CD4-positive, alpha-beta memory T cell (primary cell): ENCODE results near the gene EPN1. TPM values are rescaled to one million over a fixed set of nuclear protein-coding genes. Genes with fewer than 3 reads are reported as not detected.
A peak's percentile ranks its signal among the peaks of the same experiment; 100 is the strongest.

Experiments
- CTCF ChIA-PET: fragments of 350-600 bp; sonication (Branson Sonifier 250); formaldehyde crosslinking; loops from one replicate; lab custom pipeline; 2021; ENCODE audit warnings: inconsistent platforms; ENCODE audit not compliant: partially characterized antibody; lab: Charles Lee
- POLR2A ChIA-PET: fragments of 350-600 bp; sonication (Branson Sonifier 250); formaldehyde crosslinking; loops from one replicate; lab custom pipeline; 2021; ENCODE audit not compliant: partially characterized antibody; lab: Charles Lee
- DNase-seq, 5 donors: peaks; one replicate each; pipeline versions ENCODE4 v3.0.0 to v3.0.0-alpha.2; 2020 to 2022; ENCODE audit warnings: mixed read lengths in 1 of 5
- H3K27ac ChIP-seq: one replicate; pipeline ENCODE4 v1.7.0; 2013; ENCODE audit warnings: low read depth, low read length
- H3K27me3 ChIP-seq: 2 replicates; pipeline ENCODE4 v1.7.0; 2013; ENCODE audit warnings: mild to moderate bottlenecking, low read length, moderate library complexity; ENCODE audit not compliant: insufficient read depth
- H3K36me3 ChIP-seq: 2 replicates; pipeline ENCODE4 v1.7.0; 2013; ENCODE audit warnings: mild to moderate bottlenecking, low read length, moderate library complexity; ENCODE audit not compliant: insufficient read depth
- H3K4me1 ChIP-seq: 2 replicates; pipeline ENCODE4 v1.7.0; 2013; ENCODE audit warnings: mild to moderate bottlenecking, low read length, moderate library complexity; ENCODE audit not compliant: insufficient read depth
- H3K4me3 ChIP-seq, 2 donors: one replicate each; pipeline ENCODE4 v1.7.0; 2013; ENCODE audit warnings: low read length in 2 of 2, mild to moderate bottlenecking in 1 of 2
- H3K9me3 ChIP-seq, 2 donors: one replicate each; pipeline ENCODE4 v1.7.0; 2013; ENCODE audit warnings: low read length in 2 of 2, control low read depth in 1 of 2; ENCODE audit not compliant: control insufficient read depth in 1 of 2
- H3K27ac Mint-ChIP-seq, 7 donors: one replicate each; pipeline ENCODE4 v1.8.0; 2020 to 2021; ENCODE audit warnings: mixed read lengths in 7 of 7, mild to moderate bottlenecking in 6 of 7, inconsistent platforms in 3 of 7, moderate library complexity in 3 of 7
- H3K27me3 Mint-ChIP-seq, 2 donors: one replicate each; pipeline ENCODE4 v1.8.0; 2020 to 2021; ENCODE audit warnings: mixed read lengths in 2 of 2
- H3K36me3 Mint-ChIP-seq, 2 donors: one replicate each; pipeline ENCODE4 v1.8.0; 2020 to 2021; ENCODE audit warnings: mixed read lengths in 2 of 2, inconsistent platforms in 1 of 2, mild to moderate bottlenecking in 1 of 2
- H3K4me1 Mint-ChIP-seq, 4 donors: one replicate each; pipeline ENCODE4 v1.8.0; 2020 to 2021; ENCODE audit warnings: mixed read lengths in 4 of 4, mild to moderate bottlenecking in 1 of 4
- H3K4me3 Mint-ChIP-seq, 8 donors: one replicate each; pipeline ENCODE4 v1.8.0; 2020 to 2021; ENCODE audit warnings: mixed read lengths in 8 of 8, mild to moderate bottlenecking in 7 of 8, moderate library complexity in 6 of 8, inconsistent platforms in 3 of 8
- H3K9me3 Mint-ChIP-seq, 8 donors: one replicate each; pipeline ENCODE4 v1.8.0; 2020 to 2021; ENCODE audit warnings: mixed read lengths in 8 of 8, mild to moderate bottlenecking in 5 of 8, inconsistent platforms in 3 of 8, moderate library complexity in 1 of 8
- intact Hi-C: fragments of 100-400 bp; cut with micrococcal nuclease; formaldehyde crosslinking; loops from one replicate; pipeline ENCODE4 v1.15.1; 2023
- polyA plus RNA-seq, 2 donors: library from polyadenylated mRNA; unstranded; fragments of 300-500 nt; fragmentation: Illumina TruSeq; gene quantifications; one replicate each; pipeline ENCODE4 v1.2.3, GENCODE V29; 2021
- total RNA-seq, 2 experiments: library from RNA; stranded (reverse); gene quantifications; one replicate each; pipeline ENCODE4 v1.2.3, GENCODE V29; 2021

The EPN1 gene
- total and polyA plus RNA-seq, 4 experiments from 2014 or later = 3.9 to 56.9 (median 34.7) TPM

GRCh38 chr19:55696301-55697068, 21.5 kb downstream of the EPN1 start:
- DNase-seq = no peak
- no peaks in the 10 kb centered on the region for H3K27me3 ChIP-seq
- H3K9me3 ChIP-seq = no peaks in the 10 kb centered on the region
- Mint-ChIP-seq H3K27me3 (no peaks in the 10 kb centered on the region), H3K36me3 (peaks cover 10 to 45% of the 10 kb centered on the region in 2 donors), H3K4me1 (peaks cover 0 to 2% (median 0%) of the 10 kb centered on the region in 4 donors), H3K27ac (peak overlapping the region in 1 of 7 donors; percentile 22), H3K4me3 (no peak overlapping the region), H3K9me3 (no peaks in the 10 kb centered on the region)
- intact Hi-C loops = no loop called here
- H3K4me3 ChIP-seq = no peak overlapping the region
- POLR2A ChIA-PET = no interaction called here
- H3K36me3 ChIP-seq = peaks cover 14% of the 10 kb centered on the region
- CTCF ChIA-PET = no interaction called here
- H3K4me1 ChIP-seq = no peaks in the 10 kb centered on the region
- no peak overlapping the region for H3K27ac ChIP-seq

GRCh38 chr19:55697069-55697440, 22.0 kb downstream of the EPN1 start:
- H3K27ac ChIP-seq = no peak overlapping the region
- H3K4me3 ChIP-seq = no peak overlapping the region
- H3K27me3 Mint-ChIP-seq = no peaks in the 10 kb centered on the region
- H3K4me1 ChIP-seq = no peaks in the 10 kb centered on the region
- H3K27me3 ChIP-seq = no peaks in the 10 kb centered on the region
- no peaks in the 10 kb centered on the region for H3K9me3 ChIP-seq
- peak overlapping the region in 2 of 7 donors; percentile 22 to 52 for H3K27ac Mint-ChIP-seq
- peaks cover 14% of the 10 kb centered on the region for H3K36me3 ChIP-seq
- H3K4me3 Mint-ChIP-seq = no peak overlapping the region
- CTCF ChIA-PET = no interaction called here
- no peaks in the 10 kb centered on the region for H3K9me3 Mint-ChIP-seq
- peaks cover 10 to 44% of the 10 kb centered on the region in 2 donors for H3K36me3 Mint-ChIP-seq
- POLR2A ChIA-PET = no interaction called here
- intact Hi-C loops = no loop called here
- H3K4me1 Mint-ChIP-seq = peaks cover 0 to 2% (median 0%) of the 10 kb centered on the region in 4 donors
- no peak for DNase-seq

GRCh38 chr19:55697698-55698097, 22.7 kb downstream of the EPN1 start:
- Histone ChIP-seq H3K4me1 (no peaks in the 10 kb centered on the region), H3K27me3 (no peaks in the 10 kb centered on the region), H3K36me3 (peaks cover 14% of the 10 kb centered on the region), H3K4me3 (no peak overlapping the region), H3K27ac (no peak overlapping the region), H3K9me3 (no peaks in the 10 kb centered on the region)
- Mint-ChIP-seq H3K4me3 (no peak overlapping the region), H3K36me3 (peaks cover 10 to 44% of the 10 kb centered on the region in 2 donors), H3K27ac (peak overlapping the region in 1 of 7 donors; percentile 74), H3K9me3 (no peaks in the 10 kb centered on the region), H3K4me1 (peaks cover 0 to 2% (median 0%) of the 10 kb centered on the region in 4 donors), H3K27me3 (no peaks in the 10 kb centered on the region)
- DNase-seq = no peak
- intact Hi-C loops = no loop called here
- POLR2A ChIA-PET = no interaction called here
- CTCF ChIA-PET = no interaction called here

- POLR2A ChIA-PET = no interaction called here
- H3K27me3 Mint-ChIP-seq = no peaks in the 10 kb centered on the region
- no peaks in the 10 kb centered on the region for H3K9me3 ChIP-seq
- H3K4me3 ChIP-seq = no peak overlapping the region
- no peak for DNase-seq
- no peaks in the 10 kb centered on the region for H3K9me3 Mint-ChIP-seq
- intact Hi-C loops = no loop called here
- peaks cover 0 to 4% (median under 1%) of the 10 kb centered on the region in 4 donors for H3K4me1 Mint-ChIP-seq
- H3K27ac Mint-ChIP-seq = peak overlapping the region in 3 of 7 donors; percentile 5 to 60 (median 11)
- peaks cover 10% of the 10 kb centered on the region for H3K36me3 ChIP-seq
- no peaks in the 10 kb centered on the region for H3K4me1 ChIP-seq
- CTCF ChIA-PET = no interaction called here
- H3K27ac ChIP-seq = no peak overlapping the region
- H3K36me3 Mint-ChIP-seq = peaks cover 8 to 41% of the 10 kb centered on the region in 2 donors
- no peak overlapping the region for H3K4me3 Mint-ChIP-seq
- no peaks in the 10 kb centered on the region for H3K27me3 ChIP-seq
Observed at GRCh38 chr19:55698256-55698655, 23.2 kb downstream of the EPN1 start.

- CTCF ChIA-PET = no interaction called here
- no peak overlapping the region for H3K27ac Mint-ChIP-seq
- no peaks in the 10 kb centered on the region for H3K9me3 Mint-ChIP-seq
Observed at GRCh38 chr19:55699221-55699620, 24.2 kb downstream of the EPN1 start.

GRCh38 chr19:55700813-55701212, 25.8 kb downstream of the EPN1 start:
- peaks cover 0 to 1% (median 0%) of the 10 kb centered on the region in 8 donors for H3K9me3 Mint-ChIP-seq
- intact Hi-C loops = no loop called here
- Histone ChIP-seq H3K4me3 (no peak overlapping the region), H3K27me3 (no peaks in the 10 kb centered on the region), H3K27ac (no peak overlapping the region), H3K4me1 (no peaks in the 10 kb centered on the region), H3K9me3 (no peaks in the 10 kb centered on the region), H3K36me3 (peaks cover 4% of the 10 kb centered on the region)
- peaks cover 0 to 7% (median 2%) of the 10 kb centered on the region in 4 donors for H3K4me1 Mint-ChIP-seq
- POLR2A ChIA-PET = no interaction called here
- peaks cover 12 to 30% of the 10 kb centered on the region in 2 donors for H3K36me3 Mint-ChIP-seq
- no peak overlapping the region for H3K4me3 Mint-ChIP-seq
- no peaks in the 10 kb centered on the region for H3K27me3 Mint-ChIP-seq
- DNase-seq = no peak
- CTCF ChIA-PET = interaction anchor here (0.9 kb wide), 1 partner anchor 11 kb away, joined by 3 read pairs; no protein-coding TSS in a partner anchor
- H3K27ac Mint-ChIP-seq = no peak overlapping the region

More at GRCh38 chr19:55699221-55699620, 24.2 kb downstream of the EPN1 start:
- Mint-ChIP-seq H3K4me3 (no peak overlapping the region), H3K36me3 (peaks cover 6 to 36% of the 10 kb centered on the region in 2 donors), H3K4me1 (peaks cover 0 to 4% (median 2%) of the 10 kb centered on the region in 4 donors), H3K27me3 (no peaks in the 10 kb centered on the region)
- POLR2A ChIA-PET = no interaction called here
- H3K36me3 ChIP-seq = peaks cover 8% of the 10 kb centered on the region
- H3K27me3 ChIP-seq = no peaks in the 10 kb centered on the region
- no peak overlapping the region for H3K4me3 ChIP-seq
- no peaks in the 10 kb centered on the region for H3K4me1 ChIP-seq
- intact Hi-C loops = no loop called here
- no peak overlapping the region for H3K27ac ChIP-seq
- no peaks in the 10 kb centered on the region for H3K9me3 ChIP-seq
- DNase-seq = no peak

- H3K36me3 ChIP-seq = no peaks in the 10 kb centered on the region
- H3K4me1 Mint-ChIP-seq = peaks cover 0 to 7% (median 2%) of the 10 kb centered on the region in 4 donors
- H3K36me3 Mint-ChIP-seq = peaks cover 12 to 23% of the 10 kb centered on the region in 2 donors
- no peak overlapping the region for H3K27ac ChIP-seq
- no peak overlapping the region for H3K4me3 Mint-ChIP-seq
- no peaks in the 10 kb centered on the region for H3K27me3 Mint-ChIP-seq
- ChIA-PET CTCF (interaction anchor here (0.7 kb wide), 2 partner anchors 8 kb away, joined by 3 read pairs; no protein-coding TSS in a partner anchor), POLR2A (no interaction called here)
- no peak overlapping the region for H3K27ac Mint-ChIP-seq
- intact Hi-C loops = no loop called here
- no peaks in the 10 kb centered on the region for H3K4me1 ChIP-seq
- H3K9me3 ChIP-seq = no peaks in the 10 kb centered on the region
- H3K4me3 ChIP-seq = no peak overlapping the region
- DNase-seq = no peak
- no peaks in the 10 kb centered on the region for H3K27me3 ChIP-seq
- peaks cover 0 to 1% (median 0%) of the 10 kb centered on the region in 8 donors for H3K9me3 Mint-ChIP-seq
Observed at GRCh38 chr19:55702131-55702627, 27.2 kb downstream of the EPN1 start.
